Right atrium auricular region (tissue), 2 donors: ENCODE data around the gene SLC35A4. TPM values are rescaled to one million over a fixed set of nuclear protein-coding genes. Genes with fewer than 3 reads are reported as not detected.
"Not testable (repeated sequence)": the region's sequence is repeated elsewhere in the genome, so short reads cannot be mapped to it uniquely, and the experiment has no call there.

ENCODE experiments used
- DNase-seq: peaks from one replicate; pipeline ENCODE4 v3.0.0-alpha.2; 2019; ENCODE audit warnings: low spot score
- H3K27ac ChIP-seq, 2 donors: fragments of 200-600 bp; sonication (generic); 1 replicate in 1 of 2; 2 replicates in 1 of 2; pipeline ENCODE4 v1.5.1; 2016 to 2019
- H3K27me3 ChIP-seq, 2 donors: fragments of 200-600 bp; sonication (generic); one replicate each; pipeline versions ENCODE4 v1.5.1 to v1.6.0; 2017 to 2019
- H3K36me3 ChIP-seq: fragments of 200-600 bp; sonication (generic); one replicate; pipeline ENCODE4 v1.5.1; 2016
- H3K4me1 ChIP-seq, 2 donors: fragments of 200-600 bp; sonication (generic); one replicate each; pipeline versions ENCODE4 v1.5.1 to v1.6.0; 2017 to 2019
- H3K4me3 ChIP-seq, 2 donors: fragments of 200-600 bp; sonication (generic); 1 replicate in 1 of 2; 2 replicates in 1 of 2; pipeline ENCODE4 v1.5.1; 2017 to 2019; ENCODE audit warnings: mild to moderate bottlenecking in 1 of 2, moderate library complexity in 1 of 2
- H3K9me3 ChIP-seq, 2 donors: fragments of 200-600 bp; sonication (generic); one replicate each; pipeline ENCODE4 v1.5.1; 2019
- total RNA-seq, 2 donors: library from RNA; depleted of rRNA; stranded (reverse); fragments of >200 nt; gene quantifications; one replicate each; pipeline ENCODE4 v1.1.0, GENCODE V29; 2016
- TF ChIP-seq, protein P1 (sequence below), 2 donors: fragments of 200-600 bp; sonication (generic); IDR thresholded peaks; one replicate each; pipeline ENCODE4 v1.5.1; 2019; ENCODE audit warnings: antibody characterized with exemption in 2 of 2

Gene SLC35A4
- total RNA-seq, 2 donors from 2014 or later = 47.4 to 63.9 TPM

GRCh38 chr5:140600096-140600495 lies 35.5 kb downstream of the SLC35A4 start:
- no peak overlapping the region for H3K27ac ChIP-seq
- peaks cover 0 to 18% of the 10 kb centered on the region in 2 donors for H3K4me1 ChIP-seq
- H3K36me3 ChIP-seq = no peaks in the 10 kb centered on the region
- H3K27me3 ChIP-seq = no peaks in the 10 kb centered on the region
- DNase-seq = no peak
- H3K9me3 ChIP-seq = no peaks in the 10 kb centered on the region
- TF ChIP-seq, protein P1, sequence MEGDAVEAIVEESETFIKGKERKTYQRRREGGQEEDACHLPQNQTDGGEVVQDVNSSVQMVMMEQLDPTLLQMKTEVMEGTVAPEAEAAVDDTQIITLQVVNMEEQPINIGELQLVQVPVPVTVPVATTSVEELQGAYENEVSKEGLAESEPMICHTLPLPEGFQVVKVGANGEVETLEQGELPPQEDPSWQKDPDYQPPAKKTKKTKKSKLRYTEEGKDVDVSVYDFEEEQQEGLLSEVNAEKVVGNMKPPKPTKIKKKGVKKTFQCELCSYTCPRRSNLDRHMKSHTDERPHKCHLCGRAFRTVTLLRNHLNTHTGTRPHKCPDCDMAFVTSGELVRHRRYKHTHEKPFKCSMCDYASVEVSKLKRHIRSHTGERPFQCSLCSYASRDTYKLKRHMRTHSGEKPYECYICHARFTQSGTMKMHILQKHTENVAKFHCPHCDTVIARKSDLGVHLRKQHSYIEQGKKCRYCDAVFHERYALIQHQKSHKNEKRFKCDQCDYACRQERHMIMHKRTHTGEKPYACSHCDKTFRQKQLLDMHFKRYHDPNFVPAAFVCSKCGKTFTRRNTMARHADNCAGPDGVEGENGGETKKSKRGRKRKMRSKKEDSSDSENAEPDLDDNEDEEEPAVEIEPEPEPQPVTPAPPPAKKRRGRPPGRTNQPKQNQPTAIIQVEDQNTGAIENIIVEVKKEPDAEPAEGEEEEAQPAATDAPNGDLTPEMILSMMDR (IDR thresholded peaks at IDR 0.05) = no peak
- no peak overlapping the region for H3K4me3 ChIP-seq

- H3K9me3 ChIP-seq = no peaks in the 10 kb centered on the region
- peak overlapping the region; percentile 27 to 51 for H3K27ac ChIP-seq
- H3K4me1 ChIP-seq = no peaks in the 10 kb centered on the region
- H3K27me3 ChIP-seq = no peaks in the 10 kb centered on the region
- DNase-seq = no peak
- H3K4me3 ChIP-seq = no peak overlapping the region
- TF ChIP-seq, protein P1 (IDR thresholded peaks at IDR 0.05) = no peak
- no peaks in the 10 kb centered on the region for H3K36me3 ChIP-seq
Measured at GRCh38 chr5:140602147-140602546, 37.5 kb downstream of the SLC35A4 start.

DNA sequence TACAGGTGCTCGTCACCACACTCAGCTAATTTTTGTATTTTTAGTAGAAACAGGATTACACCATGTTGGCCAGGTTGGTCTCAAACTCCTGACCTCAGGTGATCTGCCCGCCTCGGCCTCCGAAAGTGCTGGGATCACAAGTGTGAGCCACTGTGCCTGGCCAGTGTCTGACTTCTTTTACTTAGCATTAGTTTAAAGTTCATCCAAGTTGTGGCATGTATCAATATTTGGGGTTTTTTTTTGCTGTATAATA lies 38.7 kb downstream of the SLC35A4 start:
- not testable (repeated sequence) for H3K4me3 ChIP-seq, DNase-seq, H3K27me3 ChIP-seq, H3K9me3 ChIP-seq, H3K4me1 ChIP-seq, H3K36me3 ChIP-seq
- H3K27ac ChIP-seq = peak overlapping the region in 1 of 2 donors; percentile 26

DNA sequence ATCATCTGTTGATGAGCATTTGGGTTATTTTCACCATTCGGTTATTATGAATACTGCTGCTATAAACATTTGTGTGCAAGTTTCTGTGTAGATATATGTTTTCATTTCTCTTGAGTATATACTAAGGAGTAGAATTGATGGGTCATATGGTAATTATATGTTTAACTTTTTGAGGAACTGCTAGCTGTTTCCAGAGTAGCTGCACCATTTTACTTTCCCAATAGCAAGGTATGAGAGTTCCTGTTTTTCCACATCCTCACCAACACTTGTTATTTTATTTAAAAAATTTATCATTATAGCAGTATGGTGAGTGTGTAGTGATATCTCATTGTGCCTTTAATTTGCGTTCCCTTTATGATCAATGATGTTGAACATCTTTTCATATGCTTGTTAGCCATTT lies 39.1 kb downstream of the SLC35A4 start:
- H3K36me3 ChIP-seq = no peaks in the 10 kb centered on the region
- H3K27ac ChIP-seq = no peak overlapping the region
- no peak overlapping the region for H3K4me3 ChIP-seq
- no peaks in the 10 kb centered on the region for H3K4me1 ChIP-seq
- H3K27me3 ChIP-seq = no peaks in the 10 kb centered on the region
- TF ChIP-seq, protein P1 (IDR thresholded peaks at IDR 0.05) = no peak
- DNase-seq = no peak
- no peaks in the 10 kb centered on the region for H3K9me3 ChIP-seq

DNA sequence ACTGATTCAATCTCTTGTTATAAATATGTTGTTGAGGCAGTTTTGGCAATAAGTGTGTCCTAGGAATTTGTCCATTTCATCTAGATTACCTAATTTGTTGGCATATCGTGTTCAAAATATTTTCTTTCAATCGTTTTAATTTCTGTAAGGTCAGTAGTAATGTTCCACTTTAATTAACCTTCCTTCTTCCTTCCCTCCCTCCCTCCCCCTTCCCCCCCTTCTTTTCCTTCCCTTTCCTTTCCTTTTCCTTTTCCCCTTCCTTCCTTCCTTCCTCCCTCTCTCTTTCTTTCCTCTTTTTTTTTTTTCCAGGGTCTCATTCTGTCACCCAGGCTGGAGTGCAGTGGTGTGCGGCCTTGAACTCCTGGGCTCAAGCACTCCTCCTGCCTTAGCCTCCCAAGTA lies 41.3 kb downstream of the SLC35A4 start:
- no peak for DNase-seq
- no peaks in the 10 kb centered on the region for H3K4me1 ChIP-seq
- no peak overlapping the region for H3K27ac ChIP-seq
- no peaks in the 10 kb centered on the region for H3K9me3 ChIP-seq
- no peak overlapping the region for H3K4me3 ChIP-seq
- TF ChIP-seq, protein P1 (IDR thresholded peaks at IDR 0.05) = no peak
- H3K36me3 ChIP-seq = no peaks in the 10 kb centered on the region
- H3K27me3 ChIP-seq = no peaks in the 10 kb centered on the region

DNA sequence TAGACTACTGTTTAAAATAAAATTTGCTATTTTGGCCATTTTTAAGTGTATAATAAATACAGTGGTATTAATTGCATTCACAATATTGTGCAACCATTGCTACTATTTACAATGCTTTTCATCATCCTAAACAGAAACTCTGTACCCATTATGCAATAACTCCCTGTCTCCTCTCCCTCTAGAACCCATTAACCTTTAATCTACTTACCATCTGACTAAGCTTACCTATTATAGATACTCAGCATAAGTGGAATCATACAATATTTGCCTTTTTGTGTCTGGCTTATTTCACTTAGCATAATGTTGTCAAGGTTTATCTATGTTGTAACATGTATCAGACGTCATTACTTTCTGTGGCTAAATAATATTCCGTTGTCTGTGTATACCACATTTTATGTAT lies 42.4 kb downstream of the SLC35A4 start:
- TF ChIP-seq, protein P1 (IDR thresholded peaks at IDR 0.05) = no peak
- Histone ChIP-seq H3K4me3 (no peak overlapping the region), H3K9me3 (no peaks in the 10 kb centered on the region), H3K27ac (no peak overlapping the region), H3K27me3 (no peaks in the 10 kb centered on the region), H3K36me3 (no peaks in the 10 kb centered on the region), H3K4me1 (no peaks in the 10 kb centered on the region)
- DNase-seq = no peak
